Subcutaneous abdominal adipose tissue (tissue), 5 donors: ENCODE data around the gene DENND1A.
"Not testable (repeated sequence)": the region's sequence is repeated elsewhere in the genome, so short reads cannot be mapped to it uniquely, and the experiment has no call there.

Experiments
- H3K27ac ChIP-seq: one replicate; pipeline ENCODE4 v1.7.0; 2013; ENCODE audit warnings: low read depth, mild to moderate bottlenecking, inconsistent platforms, low read length, moderate library complexity
- H3K27me3 ChIP-seq, 5 donors: one replicate each; pipeline ENCODE4 v1.7.0; 2013; ENCODE audit warnings: low read length in 5 of 5, inconsistent platforms in 1 of 5; ENCODE audit not compliant: control insufficient read depth in 5 of 5, insufficient read depth in 4 of 5
- H3K36me3 ChIP-seq, 5 donors: one replicate each; pipeline ENCODE4 v1.7.0; 2013; ENCODE audit warnings: low read length in 5 of 5; ENCODE audit not compliant: control insufficient read depth in 5 of 5, insufficient read depth in 5 of 5
- H3K4me1 ChIP-seq, 5 donors: one replicate each; pipeline ENCODE4 v1.7.0; 2013; ENCODE audit warnings: low read length in 5 of 5, mild to moderate bottlenecking in 3 of 5, moderate library complexity in 1 of 5; ENCODE audit not compliant: control insufficient read depth in 5 of 5, insufficient read depth in 5 of 5
- H3K4me3 ChIP-seq, 5 donors: one replicate each; pipeline ENCODE4 v1.7.0; 2013; ENCODE audit warnings: low read length in 5 of 5, low read depth in 1 of 5
- H3K9ac ChIP-seq, 5 donors: one replicate each; pipeline ENCODE4 v1.7.0; 2013; ENCODE audit warnings: low read length in 5 of 5, mild to moderate bottlenecking in 4 of 5, moderate library complexity in 3 of 5
- H3K9me3 ChIP-seq, 5 donors: one replicate each; pipeline ENCODE4 v1.7.0; 2013; ENCODE audit warnings: low read length in 5 of 5; ENCODE audit not compliant: control insufficient read depth in 5 of 5
- donor health status: healthy.
- donor health status: healthy.
- donor health status: healthy.
- donor health status: healthy.
- donor health status: healthy.

Gene DENND1A

DNA sequence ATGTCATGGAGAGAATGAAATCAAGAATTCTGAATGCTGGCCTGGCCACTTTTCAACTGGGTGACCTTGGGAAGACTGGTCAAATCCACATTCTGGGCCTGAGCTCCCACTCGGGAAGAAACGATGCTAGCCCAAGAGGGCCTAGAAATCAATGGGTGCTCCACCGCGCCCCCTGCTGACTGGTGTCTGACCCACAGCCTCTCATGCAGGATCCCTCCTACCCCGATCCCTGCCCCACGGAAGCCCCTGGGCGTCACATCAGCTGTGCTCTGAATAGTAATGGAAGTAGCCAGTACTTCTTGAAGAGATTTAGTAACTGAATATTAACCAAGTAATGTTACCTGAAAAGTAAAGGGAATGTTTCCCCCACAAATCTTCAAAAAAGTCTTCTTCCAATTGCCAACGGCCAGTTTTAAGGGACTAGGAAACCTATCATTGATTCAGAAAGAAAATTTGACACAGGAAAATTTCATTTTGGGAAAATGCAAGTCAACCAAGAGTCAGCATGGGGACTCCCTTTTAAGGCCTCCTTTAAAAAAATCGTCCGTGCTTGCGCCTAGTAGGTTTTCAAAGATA is 530.0 kb downstream of the DENND1A start:
- H3K9me3 ChIP-seq: no peaks in the 10 kb centered on the region
- H3K9ac ChIP-seq: no peak overlapping the region
- peaks cover 0 to 30% (median 6%) of the 10 kb centered on the region in 5 donors for H3K36me3 ChIP-seq
- no peak overlapping the region for H3K4me3 ChIP-seq
- no peaks in the 10 kb centered on the region for H3K27me3 ChIP-seq
- peaks cover 0 to 15% (median 13%) of the 10 kb centered on the region in 5 donors for H3K4me1 ChIP-seq
- no peak overlapping the region for H3K27ac ChIP-seq

DNA sequence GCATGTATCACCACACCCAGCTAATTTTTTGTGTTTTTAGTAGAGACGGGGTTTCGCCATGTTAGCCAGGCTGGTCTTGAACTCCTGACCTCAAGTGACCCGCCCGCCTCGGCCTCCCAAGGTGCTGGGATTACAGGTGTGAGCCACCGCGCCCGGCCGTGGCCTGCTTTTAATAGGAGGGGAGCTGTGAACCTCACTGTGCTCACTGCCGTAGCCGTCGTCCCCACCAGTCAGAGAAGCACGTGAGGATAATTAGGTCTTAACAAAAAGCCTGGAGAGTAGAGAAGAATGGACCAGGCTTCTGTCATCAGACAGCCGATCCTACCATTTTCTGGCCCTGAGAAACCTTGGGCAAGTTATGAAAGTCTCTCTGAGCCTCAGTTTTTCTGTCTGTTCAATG is 531.0 kb downstream of the DENND1A start:
- not testable (repeated sequence) for H3K27ac ChIP-seq, H3K4me3 ChIP-seq, H3K9ac ChIP-seq, H3K27me3 ChIP-seq, H3K9me3 ChIP-seq
- peaks cover 0 to 30% (median 9%) of the 10 kb centered on the region in 5 donors for H3K36me3 ChIP-seq
- H3K4me1 ChIP-seq: peaks cover 0 to 15% (median 13%) of the 10 kb centered on the region in 5 donors

DNA sequence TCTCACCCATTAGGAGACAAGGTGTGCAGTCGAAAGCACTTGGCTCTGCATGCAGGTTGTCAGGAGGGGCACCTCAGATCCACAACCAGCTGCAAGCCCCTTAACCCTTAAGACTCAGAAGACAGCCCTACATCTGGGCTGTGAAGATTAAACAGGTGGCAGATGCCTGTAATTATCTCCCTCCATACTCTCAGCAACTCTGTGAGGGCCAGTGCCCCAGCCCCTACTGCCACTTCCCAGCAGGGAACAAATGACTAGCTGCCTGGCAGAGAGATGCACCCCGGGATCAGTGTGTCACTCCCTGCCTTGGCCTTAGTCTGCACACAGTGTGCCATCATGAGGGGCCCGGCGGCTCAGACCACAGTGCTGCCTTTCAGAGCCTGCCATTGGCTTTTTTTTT is 532.0 kb downstream of the DENND1A start:
- no peak overlapping the region for H3K4me3 ChIP-seq
- H3K36me3 ChIP-seq: peaks cover 0 to 25% (median 5%) of the 10 kb centered on the region in 5 donors
- no peak overlapping the region for H3K27ac ChIP-seq
- no peak overlapping the region for H3K9ac ChIP-seq
- peaks cover 0 to 3% (median under 1%) of the 10 kb centered on the region in 5 donors for H3K9me3 ChIP-seq
- H3K27me3 ChIP-seq: no peaks in the 10 kb centered on the region
- H3K4me1 ChIP-seq: peaks cover 0 to 15% (median 13%) of the 10 kb centered on the region in 5 donors

GRCh38 chr9:123395689-123396511 is 534.0 kb downstream of the DENND1A start:
- peaks cover 0 to 8% (median 2%) of the 10 kb centered on the region in 5 donors for H3K9me3 ChIP-seq
- no peak overlapping the region for H3K4me3 ChIP-seq
- H3K36me3 ChIP-seq: peaks cover 0 to 19% (median 5%) of the 10 kb centered on the region in 5 donors
- no peaks in the 10 kb centered on the region for H3K27me3 ChIP-seq
- H3K9ac ChIP-seq: no peak overlapping the region
- H3K4me1 ChIP-seq: peaks cover 0 to 7% (median 5%) of the 10 kb centered on the region in 5 donors
- no peak overlapping the region for H3K27ac ChIP-seq

GRCh38 chr9:123395276-123395688 is 534.6 kb downstream of the DENND1A start:
- Histone ChIP-seq H3K36me3 (peaks cover 0 to 18% (median 5%) of the 10 kb centered on the region in 5 donors), H3K4me1 (peaks cover 0 to 1% (median 0%) of the 10 kb centered on the region in 5 donors)

GRCh38 chr9:123394291-123395235 is 535.4 kb downstream of the DENND1A start:
- Histone ChIP-seq H3K4me3 (no peak overlapping the region), H3K36me3 (peaks cover 0 to 16% (median 5%) of the 10 kb centered on the region in 5 donors), H3K9me3 (peaks cover 0 to 8% (median 2%) of the 10 kb centered on the region in 5 donors), H3K27ac (no peak overlapping the region), H3K4me1 (no peaks in the 10 kb centered on the region), H3K9ac (no peak overlapping the region), H3K27me3 (no peaks in the 10 kb centered on the region)

More at GRCh38 chr9:123395276-123395688, 534.6 kb downstream of the DENND1A start:
- H3K9me3 ChIP-seq: peaks cover 0 to 8% (median 2%) of the 10 kb centered on the region in 5 donors
- H3K27ac ChIP-seq: no peak overlapping the region
- H3K4me3 ChIP-seq: no peak overlapping the region
- no peaks in the 10 kb centered on the region for H3K27me3 ChIP-seq
- H3K9ac ChIP-seq: no peak overlapping the region

- Histone ChIP-seq H3K4me1 (no peaks in the 10 kb centered on the region), H3K4me3 (no peak overlapping the region), H3K27me3 (no peaks in the 10 kb centered on the region), H3K27ac (no peak overlapping the region), H3K9ac (no peak overlapping the region), H3K36me3 (peaks cover 0 to 16% (median 5%) of the 10 kb centered on the region in 5 donors), H3K9me3 (peaks cover 0 to 8% (median 2%) of the 10 kb centered on the region in 5 donors)
These were observed 537.1 kb downstream of the DENND1A start for GRCh38 chr9:123392802-123393201.

- Histone ChIP-seq H3K9me3 (peaks cover 0 to 8% (median 2%) of the 10 kb centered on the region in 5 donors), H3K4me3 (no peak overlapping the region), H3K36me3 (peaks cover 0 to 16% (median 5%) of the 10 kb centered on the region in 5 donors), H3K27ac (no peak overlapping the region), H3K9ac (no peak overlapping the region), H3K4me1 (no peaks in the 10 kb centered on the region), H3K27me3 (no peaks in the 10 kb centered on the region)
These were observed 538.0 kb downstream of the DENND1A start for GRCh38 chr9:123391946-123392345.

DNA sequence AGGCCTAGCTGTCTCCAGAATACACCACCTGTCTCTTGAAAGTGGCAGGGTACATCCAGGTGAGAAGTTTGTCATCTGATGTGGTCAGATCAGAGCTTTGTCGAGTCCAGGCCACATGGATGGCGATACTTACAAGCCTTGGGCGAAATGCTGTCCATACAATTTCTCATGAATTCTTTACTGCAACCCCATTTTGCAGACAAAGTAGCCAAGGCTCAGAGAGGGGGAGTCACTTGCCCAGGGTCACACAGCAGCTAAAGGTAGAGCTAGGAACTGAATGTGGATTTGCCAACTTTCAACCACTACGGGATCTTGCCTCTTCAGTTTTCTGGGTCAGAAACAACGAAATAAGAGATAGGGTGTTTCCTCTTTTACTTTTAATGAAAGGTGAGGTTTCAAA is 538.7 kb downstream of the DENND1A start:
- no peak overlapping the region for H3K27ac ChIP-seq
- H3K4me3 ChIP-seq: no peak overlapping the region
- H3K9me3 ChIP-seq: peaks cover 0 to 8% (median 2%) of the 10 kb centered on the region in 5 donors
- H3K36me3 ChIP-seq: peaks cover 0 to 11% (median 4%) of the 10 kb centered on the region in 5 donors
- H3K4me1 ChIP-seq: no peaks in the 10 kb centered on the region
- no peak overlapping the region for H3K9ac ChIP-seq
- H3K27me3 ChIP-seq: no peaks in the 10 kb centered on the region
